ENCODE results near the gene ISLR.

GRCh38 chr15:74199297-74199652 is 25.8 kb downstream of the ISLR start:
- TF ChIP-seq POLR2A (IDR thresholded peaks at IDR 0.05; ENCODE audit: low read length): no peak
- TF ChIP-seq CHD4 (IDR thresholded peaks at IDR 0.05; ENCODE audit: borderline replicate concordance): no peak
- no peak for TF ChIP-seq CTCF (IDR thresholded peaks at IDR 0.05)
- TF ChIP-seq HMGXB4 (CRISPR knock-in tag; IDR thresholded peaks at IDR 0.05; ENCODE audit: borderline replicate concordance): no peak
- no peak for TF ChIP-seq USF2 (IDR thresholded peaks at IDR 0.05)
- no peak for TF ChIP-seq CBX2 (IDR thresholded peaks at IDR 0.05; ENCODE audit: borderline replicate concordance, low read depth)
- no peak for TF ChIP-seq ELK1 (IDR thresholded peaks at IDR 0.05; ENCODE audit: low read depth, low read length)
- no peak for TF ChIP-seq RNF2 (IDR thresholded peaks at IDR 0.05; ENCODE audit: borderline replicate concordance, low read depth)
- no peak for TF ChIP-seq MAX (IDR thresholded peaks at IDR 0.05)

Data from A549 (cell line).